NCI-H460 (cell line): ENCODE results near the gene CDC37L1. TPM values are rescaled to one million over a fixed set of nuclear protein-coding genes. Genes with fewer than 3 reads are reported as not detected.

Source experiments
- DNase-seq: peaks from one replicate; pipeline ENCODE4 v3.0.0-alpha.2; 2016; ENCODE audit warnings: low read depth; ENCODE audit errors: extremely low read depth
- total RNA-seq: library from RNA; depleted of rRNA; stranded (reverse); fragments of >200 nt; shearing (Covaris generic); gene quantifications from 2 replicates; pipeline ENCODE4 v1.2.3, GENCODE V29; 2014

Gene CDC37L1
- total RNA-seq, 1 experiment from 2014 or later = 12.0 TPM

DNA sequence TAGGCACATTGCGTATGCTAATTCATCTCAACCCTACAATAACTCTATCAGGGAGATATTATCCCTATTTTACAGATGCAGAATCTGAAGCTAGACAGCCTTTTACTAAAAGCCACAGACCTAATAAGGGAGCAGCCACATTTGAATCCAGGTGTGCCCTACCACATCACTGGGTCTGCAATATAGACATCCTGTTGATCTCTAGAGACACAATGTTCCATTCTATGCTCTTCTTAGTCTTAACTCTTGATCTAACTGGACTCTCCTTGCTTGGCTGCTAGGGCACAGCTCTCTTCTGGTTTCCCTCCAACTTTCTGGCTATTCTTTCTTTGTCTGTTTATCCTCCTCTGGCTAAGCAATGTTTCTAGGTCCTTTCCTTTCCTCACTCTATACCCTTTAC is 11.7 kb upstream of the CDC37L1 start:
- no peak for DNase-seq

DNA sequence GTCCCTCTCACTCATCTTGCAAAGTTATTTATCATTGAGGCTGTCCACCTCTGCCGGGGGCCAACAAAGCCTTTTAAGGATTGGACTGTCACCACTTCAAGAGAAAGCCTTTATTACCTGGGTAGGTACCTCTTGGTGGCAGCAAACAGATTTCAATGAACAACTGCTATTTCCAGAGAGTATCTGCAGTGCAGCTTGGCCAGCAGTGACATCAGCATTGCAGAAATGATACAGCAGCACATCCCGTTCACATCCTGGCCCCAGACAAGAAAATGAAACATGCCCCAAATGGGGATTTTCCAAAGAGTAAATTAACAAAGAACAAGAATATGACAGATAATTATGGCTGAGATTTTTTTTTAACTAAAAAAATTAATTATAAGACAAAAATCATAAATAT is 10.8 kb upstream of the CDC37L1 start:
- DNase-seq = no peak

DNA sequence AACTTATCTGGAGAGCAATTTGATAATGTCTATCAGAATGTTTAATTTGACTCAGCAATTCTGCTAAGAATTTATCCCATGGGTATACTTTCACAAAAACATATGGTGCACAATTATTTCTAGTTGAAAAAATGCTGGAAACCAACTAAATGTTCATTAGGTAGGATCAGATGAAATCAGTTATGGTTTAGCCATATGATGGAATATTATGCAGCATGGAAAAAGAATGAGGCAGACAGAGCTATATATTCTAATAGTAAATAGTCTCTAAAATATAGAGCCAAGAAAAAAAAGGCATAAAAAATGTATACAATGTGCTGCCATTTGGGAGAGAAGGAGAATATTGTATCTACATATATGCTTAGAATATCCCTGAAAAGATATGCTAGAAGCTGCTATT is 9.5 kb upstream of the CDC37L1 start:
- DNase-seq = no peak

DNA sequence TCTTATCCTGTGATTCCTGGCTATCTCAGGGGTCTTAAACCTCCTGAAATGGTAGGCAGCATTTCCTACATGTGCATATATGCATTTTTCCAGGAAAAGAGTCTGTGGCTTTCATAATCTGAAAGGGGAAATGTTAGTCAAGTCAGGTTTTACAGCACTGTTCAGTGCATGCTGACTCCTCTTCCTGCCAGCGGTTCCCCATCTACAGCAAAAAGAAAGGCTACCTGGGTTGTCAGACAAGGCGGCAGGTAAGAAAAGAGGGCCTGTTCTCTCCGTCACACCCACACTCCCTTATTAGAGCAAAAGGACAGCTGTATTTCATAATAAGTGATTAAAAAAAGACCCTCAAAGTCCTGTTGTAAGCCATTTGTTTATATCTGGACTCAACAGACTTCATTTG is 8.8 kb upstream of the CDC37L1 start:
- DNase-seq = no peak

DNA sequence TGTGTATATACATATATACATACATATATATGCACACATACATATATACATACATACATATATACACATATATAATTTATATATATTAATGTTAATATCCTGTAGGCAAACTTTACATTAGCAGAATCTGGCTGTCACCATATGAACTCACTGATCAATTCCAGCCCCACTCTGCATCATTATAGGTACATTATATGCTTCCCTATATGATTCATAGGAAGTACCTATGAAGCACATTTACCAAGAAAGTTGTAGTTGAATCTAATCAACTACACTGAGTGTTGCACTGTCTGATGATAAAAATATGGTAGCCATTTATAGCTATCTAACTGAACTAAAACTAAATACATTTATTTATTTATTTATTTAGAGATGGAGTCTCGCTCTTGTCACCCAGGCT is 7.6 kb upstream of the CDC37L1 start:
- DNase-seq = no peak

DNA sequence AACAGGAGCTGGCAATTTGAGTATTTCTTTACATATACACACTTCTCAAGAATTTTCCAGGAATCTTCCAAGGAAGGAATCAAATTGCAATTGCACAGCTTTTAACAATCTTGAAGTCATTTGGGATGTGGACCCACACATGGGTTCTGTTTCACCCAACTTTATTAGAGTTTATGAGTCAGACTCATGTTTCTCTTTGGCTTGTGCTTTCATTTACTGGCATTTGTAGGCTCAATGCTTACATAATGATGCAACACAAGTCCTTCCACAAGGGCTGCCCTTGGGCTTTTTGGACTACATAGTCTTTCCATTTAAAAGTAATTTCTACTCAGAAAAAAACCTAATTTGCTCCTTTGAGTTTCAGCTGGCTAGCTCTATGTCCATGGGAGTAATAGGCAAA is 4.6 kb upstream of the CDC37L1 start:
- no peak for DNase-seq

DNA sequence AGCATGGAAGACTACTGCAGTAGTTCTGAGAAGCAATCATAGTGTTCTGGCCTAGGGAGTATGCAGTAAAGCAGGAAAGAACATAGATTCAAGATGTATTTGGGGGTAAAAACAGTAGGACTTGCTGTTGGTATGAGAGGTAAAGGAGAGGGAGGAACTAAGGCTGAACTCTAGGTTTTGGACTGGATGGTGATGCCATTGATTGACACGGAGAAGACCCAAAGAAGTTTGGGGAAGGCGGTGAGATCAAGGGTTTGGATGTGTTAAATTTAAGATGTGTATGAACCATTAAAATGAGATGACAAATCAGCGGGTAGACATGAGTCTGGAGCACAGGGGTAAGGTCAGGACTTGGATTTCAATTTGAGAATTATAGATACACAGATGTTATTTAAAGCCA is 2.0 kb upstream of the CDC37L1 start:
- no peak for DNase-seq

DNA sequence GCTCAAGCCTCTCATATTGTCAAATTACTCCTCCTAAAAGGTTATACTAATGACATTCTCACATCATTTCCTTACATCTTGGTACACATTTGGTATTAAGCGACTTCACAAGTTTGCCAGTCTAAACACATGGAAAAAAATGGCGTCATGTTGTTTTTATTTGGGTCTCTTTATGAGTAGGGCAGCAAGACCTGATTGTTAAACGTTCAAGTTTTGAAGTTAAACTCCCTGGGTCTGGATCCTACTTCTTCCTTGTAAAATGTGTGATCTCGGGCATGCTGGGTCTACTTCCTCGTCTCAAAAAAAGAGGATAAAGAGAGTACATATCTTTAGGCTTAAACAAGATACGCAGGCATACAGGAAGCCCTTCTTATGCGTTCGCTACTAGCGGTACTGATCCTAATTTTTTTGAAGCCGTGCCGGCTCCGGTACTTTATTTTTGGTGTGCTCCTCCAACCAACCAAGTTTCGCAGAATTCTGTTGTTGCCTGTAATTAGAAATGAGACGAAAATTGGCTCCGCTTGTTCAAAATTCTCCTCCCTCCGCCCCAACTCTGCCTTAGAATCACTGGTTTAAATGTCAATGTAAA is 596 bp upstream of the CDC37L1 start:
- DNase-seq = peak; percentile 21

DNA sequence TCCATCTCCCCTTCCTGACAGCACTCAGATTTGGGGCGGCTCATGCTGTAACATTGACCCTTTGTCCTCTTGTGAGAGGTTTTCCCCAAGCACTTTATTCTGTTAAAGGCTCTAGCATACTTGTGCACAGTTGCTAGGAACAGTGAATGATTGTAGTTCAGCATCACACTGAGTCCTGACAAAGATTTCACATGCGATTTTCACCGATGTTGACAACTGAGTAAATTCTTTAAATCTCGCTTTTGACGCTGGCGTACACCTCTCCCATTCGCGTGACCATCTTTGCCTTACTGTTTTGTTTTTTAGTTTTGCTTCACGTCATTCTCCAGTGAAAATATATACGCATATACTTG is 780 bp downstream of the CDC37L1 start:
- no peak for DNase-seq

DNA sequence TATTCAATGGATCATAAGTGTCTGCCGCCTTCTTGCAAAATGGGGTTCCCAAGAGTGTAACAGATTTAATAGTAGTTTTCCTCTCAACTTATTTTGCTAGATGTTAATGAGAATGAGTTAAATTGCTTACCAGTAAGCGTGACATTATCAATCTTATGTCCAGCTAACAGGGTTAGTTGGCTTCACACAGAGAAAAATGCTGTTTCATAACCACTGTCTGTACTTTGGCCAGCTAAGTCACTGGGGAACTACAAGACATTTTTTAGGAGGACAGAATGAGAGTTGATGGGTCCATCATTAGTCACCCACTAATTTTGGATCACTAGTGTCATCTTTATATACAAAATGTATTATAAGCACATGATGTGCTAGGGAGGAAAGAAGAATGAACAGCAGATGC is 1.4 kb downstream of the CDC37L1 start:
- no peak for DNase-seq

DNA sequence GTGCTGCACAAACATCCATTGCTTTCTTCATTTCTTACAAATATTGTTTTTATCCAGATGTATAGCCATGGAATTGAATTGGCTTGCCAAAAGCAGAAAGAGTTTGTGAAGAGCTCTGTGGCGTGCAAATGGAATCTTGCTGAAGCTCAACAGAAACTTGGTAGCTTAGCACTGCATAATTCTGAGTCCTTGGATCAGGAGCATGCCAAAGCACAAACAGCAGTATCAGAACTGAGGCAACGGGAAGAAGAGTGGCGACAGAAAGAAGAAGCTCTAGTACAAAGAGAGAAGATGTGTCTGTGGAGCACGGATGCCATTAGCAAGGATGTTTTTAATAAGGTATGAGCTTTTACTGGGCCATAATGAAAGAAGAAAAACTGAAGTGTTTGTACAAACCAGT is 5.5 kb downstream of the CDC37L1 start:
- no peak for DNase-seq

DNA sequence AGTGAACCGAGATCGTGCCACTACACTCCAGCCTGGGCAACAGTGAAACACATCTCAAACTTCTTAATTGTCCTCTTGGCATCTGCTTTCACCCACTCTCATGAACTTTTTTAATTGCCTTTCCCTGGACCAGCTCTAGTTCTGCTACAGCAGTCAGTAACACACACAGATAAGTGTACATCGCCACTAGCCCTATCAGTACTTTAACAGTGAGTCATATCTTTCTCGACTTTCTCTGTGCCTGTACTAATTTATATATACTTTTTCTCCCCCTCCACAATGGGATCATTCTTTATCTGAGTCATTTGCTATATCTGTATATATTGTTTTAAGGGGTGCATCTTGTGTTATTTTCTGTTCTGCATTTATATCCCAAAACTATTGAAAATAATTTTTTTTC is 6.7 kb downstream of the CDC37L1 start:
- no peak for DNase-seq

DNA sequence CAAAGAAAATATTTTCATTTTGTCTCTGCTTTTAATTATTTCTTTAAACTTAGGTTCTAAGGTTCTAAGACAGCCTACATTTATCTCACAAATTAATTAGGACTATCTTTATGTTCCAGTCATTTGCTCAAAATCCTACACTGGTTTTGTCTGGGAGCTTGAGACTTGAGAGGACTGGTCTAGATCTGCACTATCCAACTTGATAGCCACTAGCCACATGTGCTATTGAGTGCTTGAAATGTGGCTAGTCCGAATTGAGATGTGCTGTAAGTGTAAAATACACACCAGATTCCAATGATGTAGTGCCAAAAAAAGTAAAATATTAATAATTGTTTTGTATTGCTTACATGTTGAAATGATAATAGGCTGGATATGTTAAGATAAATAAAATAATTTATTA is 7.2 kb downstream of the CDC37L1 start:
- DNase-seq = no peak

DNA sequence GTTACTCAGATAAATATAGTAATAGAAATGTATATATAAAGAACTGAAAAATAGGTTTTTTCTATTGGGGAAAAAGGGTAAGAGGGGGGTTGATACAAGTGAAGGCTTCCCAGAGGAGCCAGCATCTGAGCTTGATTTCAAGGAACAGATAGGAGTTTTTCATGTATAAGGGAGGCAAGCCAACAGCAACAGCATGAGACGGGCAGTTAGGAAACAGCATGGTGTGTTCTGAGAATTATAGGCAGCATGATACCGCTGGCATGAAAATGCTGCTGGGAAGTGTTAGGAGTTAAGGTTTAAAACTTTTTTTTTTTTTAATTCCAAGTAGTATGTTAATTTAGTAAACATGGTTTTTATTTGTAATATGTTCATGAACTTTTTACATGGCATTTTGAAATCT is 9.7 kb downstream of the CDC37L1 start:
- no peak for DNase-seq

DNA sequence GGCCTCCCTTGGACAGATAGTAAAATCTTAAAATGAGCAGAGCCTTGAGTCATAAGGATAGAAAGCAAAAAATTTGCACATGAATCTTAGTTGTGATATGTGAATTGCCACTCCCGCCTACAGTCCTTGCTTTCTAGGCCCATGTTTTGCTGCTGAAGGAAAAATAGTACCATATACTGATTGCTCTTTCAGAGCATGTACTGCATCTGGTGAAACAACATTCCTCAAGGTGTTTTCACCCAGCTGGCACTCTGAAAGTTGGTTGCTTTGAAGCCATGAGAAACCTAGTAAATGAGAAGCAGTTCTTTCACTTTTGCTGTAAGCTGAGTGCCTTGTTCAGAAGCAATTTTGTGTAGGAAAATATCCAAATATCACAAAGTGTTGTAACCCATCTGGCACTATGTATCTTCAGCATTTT is 10.3 kb downstream of the CDC37L1 start:
- no peak for DNase-seq

DNA sequence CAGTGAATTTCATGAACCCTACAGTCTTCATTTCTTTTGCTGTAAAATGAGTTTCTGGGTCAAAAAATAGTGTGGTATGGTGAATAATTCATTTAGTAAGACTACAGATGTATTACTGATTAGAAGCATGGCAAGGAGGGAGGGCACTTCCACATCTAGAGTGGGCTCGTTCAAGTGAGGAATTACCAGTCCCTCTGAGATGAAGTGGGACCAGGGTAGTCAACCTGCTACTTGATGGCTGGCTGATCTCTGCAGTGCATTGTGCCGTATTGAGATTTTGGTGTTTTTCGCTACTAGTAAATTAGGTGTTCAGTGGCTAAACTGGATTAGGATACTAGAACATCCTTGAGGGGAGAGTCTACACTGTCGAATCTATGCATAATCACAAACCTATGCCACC is 10.8 kb downstream of the CDC37L1 start:
- no peak for DNase-seq

DNA sequence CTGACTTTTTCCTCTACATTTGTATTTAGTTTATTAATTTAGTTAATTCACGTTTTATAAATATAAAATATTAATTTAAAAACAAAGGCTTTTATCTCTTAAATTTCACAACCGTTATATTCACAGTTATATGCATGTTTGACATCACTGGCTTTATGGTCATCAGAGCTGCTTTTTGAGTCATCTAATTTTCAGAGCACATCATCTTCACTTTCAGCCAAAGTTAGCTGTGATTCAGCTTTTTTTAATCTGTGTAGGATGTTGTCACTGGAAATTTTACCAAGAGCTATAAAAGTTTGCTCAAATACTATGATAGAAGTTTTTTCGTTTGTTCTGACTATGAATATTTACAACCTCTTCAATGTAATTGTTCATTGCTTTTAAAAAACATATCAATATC is 12.4 kb downstream of the CDC37L1 start:
- DNase-seq = no peak

DNA sequence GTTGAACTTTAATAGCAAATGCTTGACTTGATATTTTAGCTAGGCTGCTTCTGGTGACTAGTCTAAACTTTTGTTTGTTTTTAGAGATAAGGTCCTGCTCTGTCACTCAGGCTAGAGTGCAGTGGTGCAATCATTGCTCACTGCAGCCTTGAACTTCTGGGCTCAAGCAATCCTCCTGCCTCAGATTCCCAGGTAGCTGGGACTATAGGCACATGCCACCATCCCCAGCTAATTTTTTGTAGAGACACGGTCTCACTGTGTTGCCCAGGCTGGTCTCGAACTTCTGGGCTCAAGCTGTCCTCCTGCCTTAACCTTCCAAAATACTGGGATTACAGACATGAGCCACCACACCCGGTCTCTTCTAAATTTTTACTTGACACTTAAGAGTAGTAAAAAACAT is 20.7 kb downstream of the CDC37L1 start:
- DNase-seq = no peak

DNA sequence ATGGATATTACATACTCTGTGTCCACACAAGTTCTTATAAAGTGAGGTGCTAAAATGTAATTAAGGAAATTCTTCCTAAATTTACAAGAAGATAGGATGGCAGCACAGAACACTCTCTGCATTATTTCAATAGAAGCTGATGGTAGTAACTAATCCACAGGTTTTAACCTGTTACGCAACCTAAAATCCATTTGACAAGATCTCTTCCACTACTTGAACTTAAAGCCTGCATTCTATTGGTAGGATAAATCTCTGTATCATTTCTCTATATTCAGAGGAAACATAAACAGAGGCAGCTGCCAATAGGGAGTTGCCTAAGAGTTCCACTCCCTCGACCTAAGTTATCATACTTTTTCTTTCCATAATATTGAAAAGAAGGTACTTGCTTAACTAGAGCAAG is 21.6 kb downstream of the CDC37L1 start:
- no peak for DNase-seq

DNA sequence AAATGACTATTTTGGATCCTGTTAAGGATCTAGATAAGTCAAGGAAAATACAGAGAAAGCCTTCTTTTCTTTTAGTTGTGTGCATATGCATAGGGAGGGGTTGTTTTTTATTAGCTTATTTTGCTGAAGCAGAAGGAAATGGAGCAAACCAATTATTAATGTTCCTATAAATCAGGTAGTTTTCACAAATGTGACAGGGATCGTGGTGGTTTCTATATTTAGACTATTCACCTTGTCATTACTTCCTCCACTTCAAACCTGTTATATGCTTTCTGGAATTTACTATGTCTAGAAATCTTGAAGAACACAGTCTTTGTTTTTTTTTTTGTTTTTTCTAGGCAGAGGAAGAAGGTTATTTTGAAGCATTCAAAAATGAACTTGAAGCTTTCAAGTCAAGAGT is 22.2 kb downstream of the CDC37L1 start:
- no peak for DNase-seq

DNA sequence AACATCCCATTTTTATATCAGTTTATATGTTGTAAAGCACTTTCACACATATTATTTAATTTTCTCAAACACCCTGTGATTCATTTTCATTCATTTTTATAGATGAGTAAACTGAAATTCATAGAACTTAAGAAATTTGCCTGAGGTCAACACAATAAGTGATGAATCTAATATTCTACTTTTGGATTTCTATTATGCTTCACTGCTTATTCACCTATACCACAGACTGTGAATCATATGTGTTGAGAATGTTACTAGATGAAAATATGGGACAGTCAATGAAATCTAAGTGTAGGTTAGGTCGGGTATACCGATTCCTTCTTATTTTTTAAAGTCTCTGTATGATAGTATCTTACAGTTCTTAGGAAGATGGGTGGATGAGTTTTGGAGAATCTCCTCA is 24.8 kb downstream of the CDC37L1 start:
- no peak for DNase-seq

DNA sequence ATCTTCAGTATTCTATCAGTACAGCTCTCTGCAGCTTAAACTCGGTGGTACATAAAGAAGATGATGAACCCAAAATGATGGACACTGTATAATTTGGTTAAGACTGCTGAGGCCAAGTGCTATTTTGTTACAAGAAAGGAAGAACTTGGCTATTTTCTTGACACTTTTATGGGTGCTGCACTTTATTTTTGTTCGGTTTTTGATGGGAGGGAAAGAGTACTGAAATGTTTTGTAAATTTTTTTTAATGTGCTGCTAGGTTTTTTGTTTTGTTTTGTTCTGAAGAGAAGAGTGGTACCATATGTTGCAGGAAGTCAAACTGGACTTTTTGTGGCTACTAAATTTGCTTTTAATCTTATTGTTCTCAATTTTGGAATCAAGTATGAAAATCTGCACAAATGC is 26.7 kb downstream of the CDC37L1 start:
- DNase-seq = no peak

DNA sequence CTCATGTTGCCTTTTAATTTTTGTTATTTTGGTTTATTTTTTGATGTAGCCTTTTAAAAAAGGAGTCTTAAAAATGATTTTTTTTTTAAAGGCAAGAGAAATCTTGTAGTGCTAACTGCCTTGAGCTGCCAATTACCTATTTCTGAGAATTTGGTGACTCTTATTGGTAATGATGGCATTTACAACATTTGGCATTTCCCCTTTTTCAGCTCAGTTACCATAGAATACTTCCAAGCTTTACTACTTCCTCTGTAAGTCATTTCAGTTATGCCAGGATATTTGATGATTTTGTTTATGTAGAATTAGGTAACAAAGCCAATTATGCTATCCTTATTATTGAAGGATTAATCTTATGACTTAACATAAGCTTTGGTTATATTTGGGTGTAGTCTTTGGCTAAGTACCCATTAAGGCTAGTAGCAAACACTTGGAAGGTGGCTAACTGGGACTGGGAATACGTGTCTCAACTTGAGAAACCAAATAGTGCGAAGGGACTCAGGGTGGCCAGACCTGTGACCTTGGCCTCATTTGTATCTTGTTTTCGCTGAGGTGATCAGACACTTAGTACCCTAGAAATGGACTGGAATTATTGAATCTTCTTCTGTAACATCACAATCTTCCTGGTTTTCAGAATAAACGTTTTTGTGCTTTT is 27.7 kb downstream of the CDC37L1 start:
- no peak for DNase-seq
